HEK293 (cell line): Measurements from ENCODE around the gene TRAF1.

ENCODE experiments used
- CTCF ChIA-PET: fragments of 350-600 bp; formaldehyde crosslinking; extraction: SDS; loops from one replicate; lab custom pipeline; 2021; ENCODE audit warnings: antibody characterized with exemption; lab: Yijun Ruan, JAX
- POLR2A ChIA-PET: fragments of 300-600 bp; formaldehyde crosslinking; extraction: SDS; loops from one replicate; lab custom pipeline; 2020; ENCODE audit warnings: antibody characterized with exemption, inconsistent platforms; lab: Yijun Ruan, JAX
- H3K27ac ChIP-seq: fragments of 200-500 bp; sonication (Bioruptor generic); 2 replicates; pipeline ENCODE4 v1.5.1; 2014; ENCODE audit warnings: low read depth, low read length, control low read depth, inconsistent platforms; ENCODE audit errors: extremely low read depth
- H3K36me3 ChIP-seq, 2 experiments: fragments of 200-500 bp in 1 of 2; sonication (Bioruptor generic) in 1 of 2; 1 replicate in 1 of 2; 2 replicates in 1 of 2; pipeline ENCODE4 v1.5.1; 2014 to 2017; ENCODE audit warnings: inconsistent platforms in 2 of 2, low read length in 2 of 2; ENCODE audit not compliant: control insufficient read depth in 2 of 2, insufficient read depth in 1 of 2
- H3K4me1 ChIP-seq: fragments of 200-500 bp; sonication (Bioruptor generic); 2 replicates; pipeline ENCODE4 v1.5.1; 2014; ENCODE audit warnings: mild to moderate bottlenecking, low read length, inconsistent platforms; ENCODE audit not compliant: control insufficient read depth, insufficient read depth
- H3K4me3 ChIP-seq: 2 replicates; pipeline ENCODE4 v1.5.1; 2011; ENCODE audit warnings: low read depth, mild to moderate bottlenecking, control low read depth, low read length, moderate library complexity
- H3K9me3 ChIP-seq: fragments of 200-500 bp; sonication (Bioruptor generic); 2 replicates; pipeline ENCODE4 v1.5.1; 2014; ENCODE audit warnings: low read depth, low read length, inconsistent platforms; ENCODE audit not compliant: control insufficient read depth, insufficient read depth
- ATF2 ChIP-seq: fragments of 450-650 bp; formaldehyde crosslinking; IDR thresholded peaks from 2 replicates; pipeline ENCODE4 v1.5.1; 2016; ENCODE audit warnings: missing biosample characterization, missing genetic modification characterization, low read depth
- EGR2 ChIP-seq: fragments of 450-650 bp; formaldehyde crosslinking; IDR thresholded peaks from 2 replicates; pipeline ENCODE4 v1.5.1; 2016; ENCODE audit warnings: low read depth, missing biosample characterization, missing genetic modification characterization
- GFI1B ChIP-seq: fragments of 450-650 bp; formaldehyde crosslinking; IDR thresholded peaks from 2 replicates; pipeline ENCODE4 v1.5.1; 2016; ENCODE audit warnings: missing biosample characterization, missing genetic modification characterization
- HOXD13 ChIP-seq: sonication (generic); formaldehyde crosslinking; IDR thresholded peaks from 2 replicates; pipeline ENCODE4 v1.8.0; 2022; ENCODE audit warnings: missing genetic modification reagents, borderline replicate concordance
- KLF10 ChIP-seq: fragments of 450-650 bp; IDR thresholded peaks from 2 replicates; pipeline ENCODE4 v1.5.1; 2018; ENCODE audit warnings: missing biosample characterization, mild to moderate bottlenecking, missing genetic modification characterization
- KLF8 ChIP-seq: fragments of 450-650 bp; formaldehyde crosslinking; IDR thresholded peaks from 2 replicates; pipeline ENCODE4 v1.5.1; 2016; ENCODE audit warnings: missing biosample characterization, missing genetic modification characterization
- MZF1 ChIP-seq: fragments of 450-650 bp; formaldehyde crosslinking; IDR thresholded peaks from 2 replicates; pipeline ENCODE4 v1.5.1; 2017; ENCODE audit warnings: missing biosample characterization, missing genetic modification characterization, borderline replicate concordance
- PRDM1 ChIP-seq: fragments of 450-650 bp; formaldehyde crosslinking; IDR thresholded peaks from 2 replicates; pipeline ENCODE4; 2016; ENCODE audit warnings: missing biosample characterization, missing genetic modification characterization
- SALL2 ChIP-seq: fragments of 450-650 bp; formaldehyde crosslinking; IDR thresholded peaks from 2 replicates; pipeline ENCODE4 v1.5.0; 2017; ENCODE audit warnings: missing biosample characterization, mild to moderate bottlenecking, missing genetic modification characterization, borderline replicate concordance
- ZBTB20 ChIP-seq: fragments of 450-650 bp; formaldehyde crosslinking; IDR thresholded peaks from 2 replicates; pipeline ENCODE4 v1.5.1; 2016; ENCODE audit warnings: missing biosample characterization, missing genetic modification characterization
- ZFHX2 ChIP-seq: fragments of 450-650 bp; formaldehyde crosslinking; conservative IDR thresholded peaks from 2 replicates; pipeline ENCODE4 v1.5.1; 2016; ENCODE audit warnings: missing biosample characterization, missing genetic modification characterization
- ZNF138 ChIP-seq: fragments of 450-650 bp; formaldehyde crosslinking; IDR thresholded peaks from 2 replicates; pipeline ENCODE4 v1.5.1; 2016; ENCODE audit warnings: missing biosample characterization, missing genetic modification characterization, borderline replicate concordance
- ZNF202 ChIP-seq: fragments of 450-650 bp; formaldehyde crosslinking; IDR thresholded peaks from 2 replicates; pipeline ENCODE4 v1.5.1; 2016; ENCODE audit warnings: missing biosample characterization, missing genetic modification characterization, borderline replicate concordance
- ZNF211 ChIP-seq: fragments of 450-650 bp; formaldehyde crosslinking; IDR thresholded peaks from 2 replicates; pipeline ENCODE4 v1.5.1; 2016; ENCODE audit warnings: low read depth, missing biosample characterization, missing genetic modification characterization
- ZNF223 ChIP-seq: fragments of 450-650 bp; formaldehyde crosslinking; IDR thresholded peaks from 2 replicates; pipeline ENCODE4 v1.5.1; 2016; ENCODE audit warnings: missing biosample characterization, missing genetic modification characterization
- ZNF239 ChIP-seq: fragments of 450-650 bp; formaldehyde crosslinking; IDR thresholded peaks from 2 replicates; pipeline ENCODE4 v1.5.1; 2016; ENCODE audit warnings: missing biosample characterization, missing genetic modification characterization
- ZNF266 ChIP-seq: fragments of 450-650 bp; formaldehyde crosslinking; IDR thresholded peaks from 2 replicates; pipeline ENCODE4 v1.5.1; 2016; ENCODE audit warnings: missing biosample characterization, missing genetic modification characterization, low read depth
- ZNF433 ChIP-seq: fragments of 450-650 bp; formaldehyde crosslinking; IDR thresholded peaks from 2 replicates; pipeline ENCODE4 v1.5.1; 2016; ENCODE audit warnings: missing biosample characterization, missing genetic modification characterization, low read depth
- ZNF510 ChIP-seq: fragments of 450-650 bp; formaldehyde crosslinking; IDR thresholded peaks from 2 replicates; pipeline ENCODE4 v1.5.1; 2018; ENCODE audit warnings: mild to moderate bottlenecking, missing genetic modification characterization, missing biosample characterization; ENCODE audit not compliant: insufficient replicate concordance
- ZNF530 ChIP-seq: fragments of 450-650 bp; formaldehyde crosslinking; IDR thresholded peaks from 2 replicates; pipeline ENCODE4 v1.5.1; 2016; ENCODE audit warnings: low read depth, missing biosample characterization, missing genetic modification characterization
- ZNF549 ChIP-seq: fragments of 450-650 bp; IDR thresholded peaks from 2 replicates; pipeline ENCODE4 v1.5.1; 2018; ENCODE audit warnings: missing biosample characterization, missing genetic modification characterization, mild to moderate bottlenecking, inconsistent platforms, moderate library complexity
- ZNF555 ChIP-seq: fragments of 450-650 bp; formaldehyde crosslinking; conservative IDR thresholded peaks from 2 replicates; pipeline ENCODE4 v1.5.1; 2017; ENCODE audit warnings: missing biosample characterization, mild to moderate bottlenecking, missing genetic modification characterization, inconsistent platforms
- ZNF585B ChIP-seq: fragments of 450-650 bp; formaldehyde crosslinking; IDR thresholded peaks from 2 replicates; pipeline ENCODE4 v1.5.1; 2016; ENCODE audit warnings: missing biosample characterization, missing genetic modification characterization
- ZNF626 ChIP-seq: fragments of 450-650 bp; sonication (Bioruptor Pico); formaldehyde crosslinking; IDR thresholded peaks from 2 replicates; pipeline ENCODE4 v1.5.1; 2018; ENCODE audit warnings: missing biosample characterization, missing genetic modification characterization, inconsistent platforms
- ZNF658 ChIP-seq: fragments of 450-650 bp; formaldehyde crosslinking; IDR thresholded peaks from 2 replicates; pipeline ENCODE4; 2016; ENCODE audit warnings: missing biosample characterization, missing genetic modification characterization
- ZNF785 ChIP-seq: fragments of 450-650 bp; formaldehyde crosslinking; IDR thresholded peaks from 2 replicates; pipeline ENCODE4 v1.5.1; 2016; ENCODE audit warnings: missing biosample characterization, missing genetic modification characterization
- ZNF792 ChIP-seq: fragments of 450-650 bp; formaldehyde crosslinking; IDR thresholded peaks from 2 replicates; pipeline ENCODE4 v1.5.1; 2016; ENCODE audit warnings: missing biosample characterization, missing genetic modification characterization
- ZSCAN16 ChIP-seq: fragments of 450-650 bp; formaldehyde crosslinking; IDR thresholded peaks from 2 replicates; pipeline ENCODE4 v1.5.1; 2016; ENCODE audit warnings: missing biosample characterization, missing genetic modification characterization
- TF ChIP-seq, protein P1 (sequence below): fragments of 450-650 bp; formaldehyde crosslinking; IDR thresholded peaks from 2 replicates; pipeline ENCODE4 v1.5.1; 2016; ENCODE audit warnings: missing biosample characterization, missing genetic modification characterization
- TF ChIP-seq, protein P2 (sequence below): fragments of 450-650 bp; formaldehyde crosslinking; IDR thresholded peaks from 2 replicates; pipeline ENCODE4 v1.5.1; 2017; ENCODE audit warnings: missing biosample characterization, mild to moderate bottlenecking, missing genetic modification characterization, moderate library complexity
- TF ChIP-seq, protein P3 (sequence below): fragments of 450-650 bp; formaldehyde crosslinking; IDR thresholded peaks from 2 replicates; pipeline ENCODE4 v1.5.1; 2016; ENCODE audit warnings: missing biosample characterization, missing genetic modification characterization

TRAF1 gene

GRCh38 chr9:120928483-120929228 lies 2.1 kb upstream of the TRAF1 start (continued):
- TF ChIP-seq, protein P1, sequence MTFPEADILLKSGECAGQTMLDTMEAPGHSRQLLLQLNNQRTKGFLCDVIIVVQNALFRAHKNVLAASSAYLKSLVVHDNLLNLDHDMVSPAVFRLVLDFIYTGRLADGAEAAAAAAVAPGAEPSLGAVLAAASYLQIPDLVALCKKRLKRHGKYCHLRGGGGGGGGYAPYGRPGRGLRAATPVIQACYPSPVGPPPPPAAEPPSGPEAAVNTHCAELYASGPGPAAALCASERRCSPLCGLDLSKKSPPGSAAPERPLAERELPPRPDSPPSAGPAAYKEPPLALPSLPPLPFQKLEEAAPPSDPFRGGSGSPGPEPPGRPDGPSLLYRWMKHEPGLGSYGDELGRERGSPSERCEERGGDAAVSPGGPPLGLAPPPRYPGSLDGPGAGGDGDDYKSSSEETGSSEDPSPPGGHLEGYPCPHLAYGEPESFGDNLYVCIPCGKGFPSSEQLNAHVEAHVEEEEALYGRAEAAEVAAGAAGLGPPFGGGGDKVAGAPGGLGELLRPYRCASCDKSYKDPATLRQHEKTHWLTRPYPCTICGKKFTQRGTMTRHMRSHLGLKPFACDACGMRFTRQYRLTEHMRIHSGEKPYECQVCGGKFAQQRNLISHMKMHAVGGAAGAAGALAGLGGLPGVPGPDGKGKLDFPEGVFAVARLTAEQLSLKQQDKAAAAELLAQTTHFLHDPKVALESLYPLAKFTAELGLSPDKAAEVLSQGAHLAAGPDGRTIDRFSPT (tag by site-specific recombination) = peak; percentile 20; the same call in 1 of the 2 replicates
- TF ChIP-seq KLF8 (no peak), PRDM1 (tag by site-specific recombination) (no peak), ZNF658 (tag by site-specific recombination) (no peak), ZBTB20 (tag by site-specific recombination) (peak; percentile 90), ZNF549 (no peak), ZNF266 (tag by site-specific recombination) (no peak), ATF2 (tag by site-specific recombination) (no peak), ZNF785 (tag by site-specific recombination) (no peak), ZFHX2 (tag by site-specific recombination) (peak; percentile 86), ZNF223 (tag by site-specific recombination) (no peak), SALL2 (tag by site-specific recombination) (no peak), EGR2 (tag by site-specific recombination) (peak; percentile 65), HOXD13 (CRISPR knock-in tag) (no peak), ZNF138 (no peak), ZNF433 (no peak)
- TF ChIP-seq, protein P2, sequence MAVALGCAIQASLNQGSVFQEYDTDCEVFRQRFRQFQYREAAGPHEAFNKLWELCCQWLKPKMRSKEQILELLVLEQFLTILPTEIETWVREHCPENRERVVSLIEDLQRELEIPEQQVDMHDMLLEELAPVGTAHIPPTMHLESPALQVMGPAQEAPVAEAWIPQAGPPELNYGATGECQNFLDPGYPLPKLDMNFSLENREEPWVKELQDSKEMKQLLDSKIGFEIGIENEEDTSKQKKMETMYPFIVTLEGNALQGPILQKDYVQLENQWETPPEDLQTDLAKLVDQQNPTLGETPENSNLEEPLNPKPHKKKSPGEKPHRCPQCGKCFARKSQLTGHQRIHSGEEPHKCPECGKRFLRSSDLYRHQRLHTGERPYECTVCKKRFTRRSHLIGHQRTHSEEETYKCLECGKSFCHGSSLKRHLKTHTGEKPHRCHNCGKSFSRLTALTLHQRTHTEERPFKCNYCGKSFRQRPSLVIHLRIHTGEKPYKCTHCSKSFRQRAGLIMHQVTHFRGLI (tag by site-specific recombination) = no peak

- H3K4me1 ChIP-seq = no peaks in the 10 kb centered on the region
- ChIA-PET POLR2A (no interaction called here), CTCF (interaction anchor here (1.5 kb wide), 1 partner anchor 172 kb away, joined by 3 read pairs; no protein-coding TSS in a partner anchor)
- H3K9me3 ChIP-seq = no peaks in the 10 kb centered on the region
- H3K4me3 ChIP-seq = no peak overlapping the region
- H3K27ac ChIP-seq = no peak overlapping the region
- H3K36me3 ChIP-seq = no peaks in the 10 kb centered on the region
- TF ChIP-seq ZSCAN16 (tag by site-specific recombination) = no peak
- TF ChIP-seq ZNF211 (tag by site-specific recombination) = no peak
- no peak for TF ChIP-seq GFI1B (tag by site-specific recombination)
- no peak for TF ChIP-seq ZNF585B (tag by site-specific recombination)
- no peak for TF ChIP-seq ZNF658 (tag by site-specific recombination)
- TF ChIP-seq ZNF202 = no peak
- TF ChIP-seq ZNF792 = no peak
- no peak for TF ChIP-seq ZNF239 (tag by site-specific recombination)
- TF ChIP-seq ZNF530 (tag by site-specific recombination) = no peak
- TF ChIP-seq ZNF626 (tag by site-specific recombination) = no peak
- no peak for TF ChIP-seq ZNF510 (tag by site-specific recombination)
- TF ChIP-seq KLF10 = no peak
- TF ChIP-seq MZF1 (tag by site-specific recombination) = no peak
- no peak for TF ChIP-seq ZNF555 (tag by site-specific recombination)
- TF ChIP-seq, protein P3, sequence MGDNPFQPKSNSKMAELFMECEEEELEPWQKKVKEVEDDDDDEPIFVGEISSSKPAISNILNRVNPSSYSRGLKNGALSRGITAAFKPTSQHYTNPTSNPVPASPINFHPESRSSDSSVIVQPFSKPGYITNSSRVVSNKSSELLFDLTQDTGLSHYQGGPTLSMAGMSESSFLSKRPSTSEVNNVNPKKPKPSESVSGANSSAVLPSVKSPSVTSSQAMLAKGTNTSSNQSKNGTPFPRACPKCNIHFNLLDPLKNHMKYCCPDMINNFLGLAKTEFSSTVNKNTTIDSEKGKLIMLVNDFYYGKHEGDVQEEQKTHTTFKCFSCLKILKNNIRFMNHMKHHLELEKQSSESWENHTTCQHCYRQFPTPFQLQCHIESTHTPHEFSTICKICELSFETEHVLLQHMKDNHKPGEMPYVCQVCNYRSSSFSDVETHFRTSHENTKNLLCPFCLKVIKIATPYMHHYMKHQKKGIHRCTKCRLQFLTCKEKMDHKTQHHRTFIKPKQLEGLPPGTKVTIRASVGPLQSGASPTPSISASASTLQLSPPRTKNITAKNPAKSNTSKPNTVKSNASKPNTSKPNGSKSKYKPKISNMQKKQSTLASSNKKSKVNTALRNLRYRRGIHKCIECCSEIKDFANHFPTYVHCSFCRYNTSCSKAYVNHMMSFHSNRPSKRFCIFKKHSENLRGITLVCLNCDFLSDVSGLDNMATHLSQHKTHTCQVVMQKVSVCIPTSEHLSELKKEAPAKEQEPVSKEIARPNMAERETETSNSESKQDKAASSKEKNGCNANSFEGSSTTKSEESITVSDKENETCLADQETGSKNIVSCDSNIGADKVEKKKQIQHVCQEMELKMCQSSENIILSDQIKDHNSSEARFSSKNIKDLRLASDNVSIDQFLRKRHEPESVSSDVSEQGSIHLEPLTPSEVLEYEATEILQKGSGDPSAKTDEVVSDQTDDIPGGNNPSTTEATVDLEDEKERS (tag by site-specific recombination) = no peak
These were observed 1.5 kb upstream of the TRAF1 start for GRCh38 chr9:120928015-120928482.
